H9 (cell line): ENCODE data around the gene SNRNP70. TPM values are rescaled to one million over a fixed set of nuclear protein-coding genes. Genes with fewer than 3 reads are reported as not detected.

Experiments used
- DNase-seq: peaks from one replicate; pipeline ENCODE4 v3.0.0-alpha.2; 2017
- H2AFZ ChIP-seq: one replicate; pipeline ENCODE4 v1.6.1; 2013; ENCODE audit warnings: mild to moderate bottlenecking, low read length, control low read depth, moderate library complexity
- H2AK5ac ChIP-seq: 2 replicates; pipeline ENCODE4 v1.6.1; 2013; ENCODE audit warnings: low read length, control low read depth, mixed read lengths; ENCODE audit not compliant: insufficient read length
- H2BK120ac ChIP-seq: one replicate; pipeline ENCODE4 v1.6.1; 2013; ENCODE audit warnings: low read depth, mild to moderate bottlenecking, low read length, control low read depth, inconsistent platforms; ENCODE audit not compliant: poor library complexity, severe bottlenecking
- H2BK12ac ChIP-seq: 2 replicates; pipeline ENCODE4 v1.6.1; 2013; ENCODE audit warnings: low read length, control low read depth, mixed read lengths, low read depth; ENCODE audit not compliant: insufficient read length
- H2BK15ac ChIP-seq: 2 replicates; pipeline ENCODE4 v1.6.1; 2013; ENCODE audit warnings: low read depth, low read length, control low read depth
- H2BK20ac ChIP-seq: one replicate; pipeline ENCODE4 v1.6.1; 2013; ENCODE audit warnings: low read depth, mild to moderate bottlenecking, low read length, control low read depth, inconsistent platforms; ENCODE audit not compliant: poor library complexity, severe bottlenecking
- H2BK5ac ChIP-seq: 2 replicates; pipeline ENCODE4 v1.6.1; 2013; ENCODE audit warnings: low read length, control low read depth, mixed read lengths; ENCODE audit not compliant: insufficient read length
- H3K14ac ChIP-seq: 2 replicates; pipeline ENCODE4 v1.6.1; 2013; ENCODE audit warnings: low read length, control low read depth; ENCODE audit not compliant: insufficient read depth
- H3K18ac ChIP-seq: 2 replicates; pipeline ENCODE4 v1.6.1; 2013; ENCODE audit warnings: low read depth, mild to moderate bottlenecking, mixed read lengths, low read length, control low read depth; ENCODE audit not compliant: insufficient read length
- H3K23ac ChIP-seq: 2 replicates; pipeline ENCODE4 v1.6.1; 2013; ENCODE audit warnings: low read length, control low read depth, mixed read lengths, low read depth; ENCODE audit not compliant: insufficient read length
- H3K23me2 ChIP-seq: 2 replicates; pipeline ENCODE4 v1.6.1; 2013; ENCODE audit warnings: low read depth, mild to moderate bottlenecking, mixed read lengths, low read length, control low read depth; ENCODE audit not compliant: insufficient read length, poor library complexity, severe bottlenecking
- H3K27ac ChIP-seq: 2 replicates; pipeline ENCODE4 v1.5.1; 2013; ENCODE audit warnings: low read length, control low read depth, mixed read lengths, low read depth; ENCODE audit not compliant: insufficient read length
- H3K27me3 ChIP-seq: 2 replicates; pipeline ENCODE4 v1.6.1; 2013; ENCODE audit warnings: low read length, control low read depth, inconsistent platforms; ENCODE audit not compliant: insufficient read depth
- H3K4ac ChIP-seq: 2 replicates; pipeline ENCODE4 v1.6.1; 2013; ENCODE audit warnings: low read depth, mild to moderate bottlenecking, control low read depth, inconsistent platforms, low read length, moderate library complexity
- H3K4me1 ChIP-seq: 2 replicates; pipeline ENCODE4 v1.6.1; 2013; ENCODE audit warnings: low read length, control low read depth, inconsistent platforms; ENCODE audit not compliant: insufficient read depth
- H3K4me2 ChIP-seq: 2 replicates; pipeline ENCODE4 v1.6.1; 2013; ENCODE audit warnings: low read length, control low read depth, mixed read lengths; ENCODE audit not compliant: insufficient read length, insufficient read depth
- H3K56ac ChIP-seq: 2 replicates; pipeline ENCODE4 v1.6.1; 2013; ENCODE audit warnings: low read depth, mild to moderate bottlenecking, mixed read lengths, low read length, control low read depth; ENCODE audit not compliant: insufficient read length
- H3K79me1 ChIP-seq: 2 replicates; pipeline ENCODE4 v1.6.1; 2013; ENCODE audit warnings: low read depth, mild to moderate bottlenecking, moderate library complexity, low read length, control low read depth, inconsistent platforms; ENCODE audit not compliant: insufficient read depth, poor library complexity, severe bottlenecking
- H3K79me2 ChIP-seq: 2 replicates; pipeline ENCODE4 v1.6.1; 2013; ENCODE audit warnings: low read length, control low read depth, inconsistent platforms; ENCODE audit not compliant: insufficient read depth
- H3K9ac ChIP-seq: 2 replicates; pipeline ENCODE4 v1.6.1; 2013; ENCODE audit warnings: low read length, control low read depth, mixed read lengths; ENCODE audit not compliant: insufficient read length; ENCODE audit errors: extremely low read depth
- H3K9me3 ChIP-seq: one replicate; pipeline ENCODE4 v1.6.1; 2013; ENCODE audit warnings: low read depth, low read length, inconsistent platforms; ENCODE audit not compliant: control insufficient read depth
- H3T11ph ChIP-seq: one replicate; pipeline ENCODE4 v1.6.1; 2013; ENCODE audit warnings: mild to moderate bottlenecking, low read length, control low read depth, inconsistent platforms
- H4K20me1 ChIP-seq: one replicate; pipeline ENCODE4 v1.6.1; 2013; ENCODE audit not compliant: control insufficient read depth, insufficient read length, insufficient read depth
- H4K5ac ChIP-seq: 2 replicates; pipeline ENCODE4 v1.6.1; 2013; ENCODE audit warnings: low read depth, mild to moderate bottlenecking, mixed read lengths, low read length, control low read depth; ENCODE audit not compliant: insufficient read length
- H4K8ac ChIP-seq: replicated peaks from 2 replicates; pipeline ENCODE4 v1.6.1; 2013; ENCODE audit warnings: low read length, control low read depth, mixed read lengths, low read depth; ENCODE audit not compliant: insufficient read length
- H4K91ac ChIP-seq: 2 replicates; pipeline ENCODE4 v1.6.1; 2013; ENCODE audit warnings: low read depth, mild to moderate bottlenecking, moderate library complexity, mixed read lengths, low read length, control low read depth; ENCODE audit not compliant: insufficient read length
- H3K27ac Mint-ChIP-seq, 3 experiments: 2 replicates in 2 of 3; 3 replicates in 1 of 3; pipeline ENCODE4 v1.8.0; 2020 to 2021; ENCODE audit warnings: mixed read lengths in 3 of 3, mild to moderate bottlenecking in 1 of 3, moderate library complexity in 1 of 3
- H3K27me3 Mint-ChIP-seq: 2 replicates; pipeline ENCODE4 v1.8.0; 2021; ENCODE audit warnings: low read depth, mild to moderate bottlenecking, moderate library complexity, mixed read lengths
- H3K36me3 Mint-ChIP-seq, 3 experiments: 2 replicates in 2 of 3; 3 replicates in 1 of 3; pipeline ENCODE4 v1.8.0; 2020 to 2021; ENCODE audit warnings: low read depth in 3 of 3, mixed read lengths in 3 of 3; ENCODE audit not compliant: insufficient read depth in 1 of 3
- H3K4me1 Mint-ChIP-seq, 2 experiments: 2 replicates each; pipeline ENCODE4 v1.8.0; 2020; ENCODE audit warnings: mixed read lengths in 2 of 2
- H3K4me3 Mint-ChIP-seq, 2 experiments: 2 replicates in 1 of 2; 3 replicates in 1 of 2; pipeline ENCODE4 v1.8.0; 2020 to 2021; ENCODE audit warnings: mild to moderate bottlenecking in 2 of 2, mixed read lengths in 2 of 2, moderate library complexity in 1 of 2
- H3K9me3 Mint-ChIP-seq, 2 experiments: 2 replicates in 1 of 2; 3 replicates in 1 of 2; pipeline ENCODE4 v1.8.0; 2020; ENCODE audit warnings: mild to moderate bottlenecking in 2 of 2, mixed read lengths in 2 of 2, moderate library complexity in 1 of 2
- WGBS: extraction: QIAGEN DNeasy Blood & Tissue Kit; methylation state at CpG from one replicate; pipeline ENCODE4 v1.1.7; 2013; ENCODE audit warnings: missing lambda C conversion rate, low lambda C conversion rate, mixed read lengths; ENCODE audit not compliant: insufficient read length; ENCODE audit errors: extremely low coverage; 5-methylcytosine and 5-hydroxymethylcytosine counted together
- total RNA-seq: library from RNA; stranded (reverse); gene quantifications from 2 replicates; pipeline ENCODE4 v1.2.1, GENCODE V29; 2021
- TF ChIP-seq, protein P1 (sequence below): fragments of 200-600 bp; sonication (generic); conservative IDR thresholded peaks from 3 replicates; pipeline ENCODE4 v1.8.0; 2021; ENCODE audit warnings: antibody characterized with exemption, mild to moderate bottlenecking

Gene SNRNP70
- total RNA-seq, 1 experiment from 2014 or later, result 295 TPM

DNA sequence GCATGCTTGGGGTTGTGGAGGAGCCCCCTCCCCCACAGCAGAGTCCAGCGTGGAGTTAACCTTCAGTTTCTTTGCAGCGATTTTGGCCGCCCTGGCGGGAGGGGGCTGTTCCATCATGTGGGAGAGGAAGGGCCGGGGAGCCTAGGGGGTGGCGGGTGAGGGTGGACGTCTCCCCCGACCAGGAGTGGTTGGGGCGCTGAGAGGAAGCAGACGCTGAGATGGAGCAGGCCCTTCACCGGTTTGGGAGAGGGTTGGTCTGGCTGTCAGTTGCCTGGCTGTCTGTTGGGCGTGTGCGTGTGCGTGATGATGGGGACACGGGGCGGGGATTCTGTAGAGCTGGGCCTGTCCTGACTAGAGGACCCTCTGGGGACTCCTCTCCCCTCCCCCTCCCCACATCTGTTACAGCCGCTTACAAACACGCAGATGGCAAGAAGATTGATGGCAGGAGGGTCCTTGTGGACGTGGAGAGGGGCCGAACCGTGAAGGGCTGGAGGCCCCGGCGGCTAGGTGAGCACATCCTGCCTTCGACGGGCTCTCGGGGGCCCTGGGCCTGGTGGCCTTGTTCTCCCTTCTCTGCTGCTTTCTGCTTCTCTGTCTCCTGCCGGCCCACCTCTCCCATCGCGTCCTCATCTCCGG lies 19.1 kb downstream of the SNRNP70 start:
- Histone ChIP-seq H3K27ac (no peak overlapping the region), H2BK12ac (no peak overlapping the region), H3K4me2 (no peak overlapping the region), H3K79me2 (no peaks in the 10 kb centered on the region), H2AK5ac (no peak overlapping the region), H3K23ac (no peak overlapping the region), H4K91ac (no peak overlapping the region), H3K79me1 (no peaks in the 10 kb centered on the region), H3K4ac (no peak overlapping the region), H3K56ac (no peak overlapping the region), H4K8ac (no peak overlapping the region), H2AFZ (no peak overlapping the region), H3K23me2 (no peaks in the 10 kb centered on the region), H3T11ph (no peak overlapping the region), H3K9ac (no peak overlapping the region), H3K18ac (no peak overlapping the region), H2BK120ac (no peak overlapping the region), H2BK20ac (no peak overlapping the region), H2BK5ac (no peak overlapping the region), H4K20me1 (no peaks in the 10 kb centered on the region), H3K27me3 (no peaks in the 10 kb centered on the region), H3K4me1 (no peaks in the 10 kb centered on the region), H4K5ac (no peak overlapping the region), H3K9me3 (no peaks in the 10 kb centered on the region), H2BK15ac (no peak overlapping the region), H3K14ac (no peak overlapping the region)
- TF ChIP-seq, protein P1, sequence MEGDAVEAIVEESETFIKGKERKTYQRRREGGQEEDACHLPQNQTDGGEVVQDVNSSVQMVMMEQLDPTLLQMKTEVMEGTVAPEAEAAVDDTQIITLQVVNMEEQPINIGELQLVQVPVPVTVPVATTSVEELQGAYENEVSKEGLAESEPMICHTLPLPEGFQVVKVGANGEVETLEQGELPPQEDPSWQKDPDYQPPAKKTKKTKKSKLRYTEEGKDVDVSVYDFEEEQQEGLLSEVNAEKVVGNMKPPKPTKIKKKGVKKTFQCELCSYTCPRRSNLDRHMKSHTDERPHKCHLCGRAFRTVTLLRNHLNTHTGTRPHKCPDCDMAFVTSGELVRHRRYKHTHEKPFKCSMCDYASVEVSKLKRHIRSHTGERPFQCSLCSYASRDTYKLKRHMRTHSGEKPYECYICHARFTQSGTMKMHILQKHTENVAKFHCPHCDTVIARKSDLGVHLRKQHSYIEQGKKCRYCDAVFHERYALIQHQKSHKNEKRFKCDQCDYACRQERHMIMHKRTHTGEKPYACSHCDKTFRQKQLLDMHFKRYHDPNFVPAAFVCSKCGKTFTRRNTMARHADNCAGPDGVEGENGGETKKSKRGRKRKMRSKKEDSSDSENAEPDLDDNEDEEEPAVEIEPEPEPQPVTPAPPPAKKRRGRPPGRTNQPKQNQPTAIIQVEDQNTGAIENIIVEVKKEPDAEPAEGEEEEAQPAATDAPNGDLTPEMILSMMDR, result no peak
- H3K36me3 Mint-ChIP-seq, result peaks cover 59 to 88% (median 86%) of the 10 kb centered on the region in 3 experiments
- WGBS, result no CpG with 5 or more reads among the region's 30 CpGs
- H3K4me3 Mint-ChIP-seq, result no peak overlapping the region
- peaks cover 0 to 2% of the 10 kb centered on the region in 2 experiments; a peak in 2 of 5 replicates for H3K9me3 Mint-ChIP-seq
- DNase-seq, result no peak
- no peaks in the 10 kb centered on the region; the same call in 1 of the 2 replicates for H3K27me3 Mint-ChIP-seq
- peak overlapping the region in 2 of 3 experiments; percentile 61 to 90; a peak in 4 of 7 replicates for H3K27ac Mint-ChIP-seq
- H3K4me1 Mint-ChIP-seq, result peaks cover 6 to 32% of the 10 kb centered on the region in 2 experiments
